Ascending aorta (tissue), 2 donors: Measurements from ENCODE around the gene PDGFA. TPM values are rescaled to one million over a fixed set of nuclear protein-coding genes. Genes with fewer than 3 reads are reported as not detected.
A peak's percentile ranks its signal among the peaks of the same experiment; 100 is the strongest.

ENCODE experiments used
- DNase-seq, 2 donors: peaks; one replicate each; pipeline ENCODE4 v3.0.0-alpha.2; 2019; ENCODE audit warnings: low spot score in 2 of 2
- H3K27ac ChIP-seq, 2 donors: fragments of 200-600 bp; sonication (generic); one replicate each; pipeline ENCODE4 v1.5.1; 2016 to 2017; ENCODE audit warnings: mild to moderate bottlenecking in 1 of 2
- H3K27me3 ChIP-seq: fragments of 200-600 bp; sonication (generic); one replicate; pipeline ENCODE4 v1.5.1; 2017
- H3K36me3 ChIP-seq, 2 donors: fragments of 200-600 bp; sonication (generic); one replicate each; pipeline ENCODE4 v1.5.1; 2016
- H3K4me1 ChIP-seq, 2 donors: fragments of 200-600 bp; sonication (generic); one replicate each; pipeline ENCODE4 v1.5.1; 2016 to 2017; ENCODE audit warnings: mild to moderate bottlenecking in 1 of 2
- H3K4me3 ChIP-seq, 2 donors: fragments of 200-600 bp; sonication (generic); one replicate each; pipeline ENCODE4 v1.5.1; 2016 to 2017; ENCODE audit warnings: mild to moderate bottlenecking in 1 of 2
- H3K9me3 ChIP-seq, 2 donors: fragments of 200-600 bp; sonication (generic); one replicate each; pipeline ENCODE4 v1.5.1; 2016
- intact Hi-C: fragments of 100-400 bp; cut with DNase I; formaldehyde crosslinking; loops from one replicate; pipeline ENCODE4 v1.15.1; 2023
- total RNA-seq: library from RNA; depleted of rRNA; stranded (reverse); fragments of >200 nt; gene quantifications from one replicate; pipeline ENCODE4 v1.1.0, GENCODE V29; 2016
- TF ChIP-seq, protein P1 (sequence below), 3 experiments: fragments of 200-600 bp in 2 of 3; fragments of 450-650 bp in 1 of 3; sonication (generic) in 2 of 3; IDR thresholded peaks; one replicate each; pipeline ENCODE4 v1.5.1; 2016 to 2019; ENCODE audit warnings: antibody characterized with exemption in 3 of 3, mild to moderate bottlenecking in 1 of 3, moderate library complexity in 1 of 3

The PDGFA gene
- total RNA-seq, 1 donor from 2014 or later, result 349 TPM

DNA sequence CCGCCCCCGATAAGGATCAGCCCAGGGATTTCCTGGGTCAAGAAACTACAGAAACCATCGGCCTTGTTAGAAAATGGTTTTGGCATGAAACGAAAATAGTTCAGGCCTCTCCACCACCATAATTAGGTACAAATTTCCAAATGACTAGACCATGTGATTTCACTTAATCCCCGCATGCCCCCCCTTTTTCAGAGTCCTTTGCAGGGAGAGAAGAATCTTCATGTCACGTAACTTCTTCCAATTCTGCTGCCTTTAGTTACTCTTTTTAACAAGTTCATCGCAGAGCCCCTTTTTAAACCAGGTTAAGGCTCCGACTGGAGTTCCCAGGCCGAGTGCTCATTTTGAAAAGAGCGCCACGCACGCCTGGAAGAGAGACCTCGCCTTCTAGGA is 3.4 kb downstream of the PDGFA start:
- Histone ChIP-seq H3K4me3 (peak overlapping the region; percentile 77 to 83), H3K27me3 (no peaks in the 10 kb centered on the region), H3K36me3 (peaks cover 10 to 22% of the 10 kb centered on the region in 2 donors), H3K4me1 (peaks cover 25 to 58% of the 10 kb centered on the region in 2 donors), H3K27ac (peak overlapping the region; percentile 97), H3K9me3 (no peaks in the 10 kb centered on the region)
- DNase-seq, result no peak
- intact Hi-C loops, result loop anchor here (10.0 kb wide), 1 partner anchor 259 kb away; no protein-coding TSS in a partner anchor
- TF ChIP-seq, protein P1, sequence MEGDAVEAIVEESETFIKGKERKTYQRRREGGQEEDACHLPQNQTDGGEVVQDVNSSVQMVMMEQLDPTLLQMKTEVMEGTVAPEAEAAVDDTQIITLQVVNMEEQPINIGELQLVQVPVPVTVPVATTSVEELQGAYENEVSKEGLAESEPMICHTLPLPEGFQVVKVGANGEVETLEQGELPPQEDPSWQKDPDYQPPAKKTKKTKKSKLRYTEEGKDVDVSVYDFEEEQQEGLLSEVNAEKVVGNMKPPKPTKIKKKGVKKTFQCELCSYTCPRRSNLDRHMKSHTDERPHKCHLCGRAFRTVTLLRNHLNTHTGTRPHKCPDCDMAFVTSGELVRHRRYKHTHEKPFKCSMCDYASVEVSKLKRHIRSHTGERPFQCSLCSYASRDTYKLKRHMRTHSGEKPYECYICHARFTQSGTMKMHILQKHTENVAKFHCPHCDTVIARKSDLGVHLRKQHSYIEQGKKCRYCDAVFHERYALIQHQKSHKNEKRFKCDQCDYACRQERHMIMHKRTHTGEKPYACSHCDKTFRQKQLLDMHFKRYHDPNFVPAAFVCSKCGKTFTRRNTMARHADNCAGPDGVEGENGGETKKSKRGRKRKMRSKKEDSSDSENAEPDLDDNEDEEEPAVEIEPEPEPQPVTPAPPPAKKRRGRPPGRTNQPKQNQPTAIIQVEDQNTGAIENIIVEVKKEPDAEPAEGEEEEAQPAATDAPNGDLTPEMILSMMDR (IDR thresholded peaks at IDR 0.05), result no peak

DNA sequence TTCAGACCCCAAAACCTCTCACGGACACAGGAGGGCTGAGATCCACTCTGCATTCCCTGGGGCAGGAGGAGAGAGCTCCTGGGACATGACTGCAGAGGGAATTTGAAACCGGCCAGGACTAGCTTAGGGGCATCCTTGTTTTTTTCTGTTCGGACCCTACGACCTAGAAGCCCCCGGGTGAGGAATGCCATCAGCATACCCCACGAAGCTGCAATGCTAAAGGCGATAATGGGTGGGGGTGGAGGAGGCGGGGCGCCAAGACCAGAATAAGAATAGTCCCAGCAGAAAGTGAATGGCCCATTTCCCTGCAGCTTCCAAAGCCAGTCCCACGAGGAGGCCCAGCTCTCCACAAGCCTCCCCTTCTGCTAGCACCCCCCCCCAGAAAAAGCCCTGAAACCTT is 4.0 kb downstream of the PDGFA start:
- TF ChIP-seq, protein P1 (IDR thresholded peaks at IDR 0.05), result no peak
- intact Hi-C loops, result loop anchor here (2.0 to 10.0 kb wide), 2 partner anchors 259 to 1021 kb away; no protein-coding TSS in a partner anchor
- no peaks in the 10 kb centered on the region for H3K9me3 ChIP-seq
- peak overlapping the region; percentile 97 for H3K27ac ChIP-seq
- peaks cover 10 to 27% of the 10 kb centered on the region in 2 donors for H3K36me3 ChIP-seq
- peak overlapping the region; percentile 77 to 83 for H3K4me3 ChIP-seq
- H3K27me3 ChIP-seq, result no peaks in the 10 kb centered on the region
- DNase-seq, result no peak
- H3K4me1 ChIP-seq, result peaks cover 21 to 55% of the 10 kb centered on the region in 2 donors

DNA sequence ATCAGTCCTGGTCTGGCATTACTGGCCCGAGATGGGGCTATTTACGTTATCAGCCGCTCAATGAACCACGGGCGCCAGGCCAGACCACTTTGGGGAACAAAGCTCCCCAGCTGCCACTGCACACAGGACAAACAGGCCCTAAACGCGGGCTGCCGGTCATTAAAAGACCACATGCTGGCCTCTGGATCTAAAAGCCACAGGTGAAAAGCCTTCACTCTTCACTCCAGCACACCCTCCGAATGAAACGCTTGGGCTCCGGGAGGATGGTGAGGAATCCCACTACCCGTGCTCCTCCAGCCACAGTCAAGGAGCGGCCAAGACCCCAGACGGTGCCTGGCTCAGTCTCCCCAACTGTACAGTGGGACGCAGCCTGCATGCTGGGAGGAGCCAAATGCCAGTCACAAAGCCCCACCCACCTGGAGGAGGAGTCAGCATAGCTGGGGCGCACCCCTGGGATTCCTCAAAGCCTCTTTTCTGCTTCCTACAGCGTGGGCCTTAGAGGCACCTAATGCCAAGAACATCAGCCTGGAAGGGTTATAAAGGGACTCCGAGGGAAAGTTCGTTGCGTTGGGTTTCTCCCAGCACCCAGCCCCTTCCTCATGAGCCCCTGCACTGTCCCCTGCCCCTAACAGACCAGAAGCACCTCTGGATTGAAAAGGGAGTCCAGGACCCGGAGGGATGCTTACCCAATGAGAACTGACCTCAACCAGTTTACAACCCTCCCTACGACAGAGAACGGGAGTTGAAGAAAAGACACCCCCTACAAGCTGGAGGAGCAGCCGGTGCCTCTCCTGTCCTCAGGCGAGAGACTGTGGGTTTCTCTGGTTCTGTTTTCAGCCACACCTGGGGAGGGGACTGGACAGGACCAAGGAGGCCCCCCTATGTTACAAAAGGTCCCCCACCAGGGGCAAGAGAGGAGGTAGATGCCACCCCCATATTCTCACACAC is 4.7 kb downstream of the PDGFA start:
- Histone ChIP-seq H3K9me3 (no peaks in the 10 kb centered on the region), H3K4me1 (peaks cover 16 to 53% of the 10 kb centered on the region in 2 donors), H3K36me3 (peaks cover 14 to 31% of the 10 kb centered on the region in 2 donors), H3K27me3 (no peaks in the 10 kb centered on the region), H3K27ac (peak overlapping the region; percentile 97), H3K4me3 (peak overlapping the region; percentile 77 to 83)
- TF ChIP-seq, protein P1 (IDR thresholded peaks at IDR 0.05), result no peak
- peak in 1 of 2 donors; percentile 84 for DNase-seq
- intact Hi-C loops, result loop anchor here (2.0 to 10.0 kb wide), 4 partner anchors 183 to 1022 kb away; no protein-coding TSS in a partner anchor

DNA sequence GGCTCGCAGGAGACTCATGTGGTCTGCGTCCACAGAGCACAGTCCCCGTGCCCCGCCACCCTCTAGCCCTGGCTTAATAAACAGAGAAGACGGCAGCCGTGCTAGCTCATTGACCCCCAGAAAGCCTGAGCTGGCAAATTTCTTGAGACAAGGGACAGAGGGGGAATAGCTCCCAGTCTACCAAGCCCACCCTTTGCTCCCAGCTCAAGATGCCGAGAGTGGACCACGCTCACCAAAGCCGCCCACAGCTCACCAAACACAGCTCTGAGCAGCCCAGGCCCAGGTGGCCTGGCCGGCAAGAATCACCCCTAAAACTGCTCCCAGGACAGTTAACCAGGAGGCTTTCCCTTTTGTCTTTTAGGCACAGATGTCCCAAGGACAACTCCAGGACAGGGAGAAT is 5.4 kb downstream of the PDGFA start:
- intact Hi-C loops, result loop anchor here (2.0 to 10.0 kb wide), 4 partner anchors 182 to 1023 kb away; no protein-coding TSS in a partner anchor
- Histone ChIP-seq H3K27ac (peak overlapping the region; percentile 97), H3K9me3 (no peaks in the 10 kb centered on the region), H3K4me3 (peak overlapping the region; percentile 77 to 83), H3K4me1 (peaks cover 16 to 53% of the 10 kb centered on the region in 2 donors), H3K27me3 (no peaks in the 10 kb centered on the region), H3K36me3 (peaks cover 20 to 38% of the 10 kb centered on the region in 2 donors)
- TF ChIP-seq, protein P1 (IDR thresholded peaks at IDR 0.05), result no peak
- no peak for DNase-seq

DNA sequence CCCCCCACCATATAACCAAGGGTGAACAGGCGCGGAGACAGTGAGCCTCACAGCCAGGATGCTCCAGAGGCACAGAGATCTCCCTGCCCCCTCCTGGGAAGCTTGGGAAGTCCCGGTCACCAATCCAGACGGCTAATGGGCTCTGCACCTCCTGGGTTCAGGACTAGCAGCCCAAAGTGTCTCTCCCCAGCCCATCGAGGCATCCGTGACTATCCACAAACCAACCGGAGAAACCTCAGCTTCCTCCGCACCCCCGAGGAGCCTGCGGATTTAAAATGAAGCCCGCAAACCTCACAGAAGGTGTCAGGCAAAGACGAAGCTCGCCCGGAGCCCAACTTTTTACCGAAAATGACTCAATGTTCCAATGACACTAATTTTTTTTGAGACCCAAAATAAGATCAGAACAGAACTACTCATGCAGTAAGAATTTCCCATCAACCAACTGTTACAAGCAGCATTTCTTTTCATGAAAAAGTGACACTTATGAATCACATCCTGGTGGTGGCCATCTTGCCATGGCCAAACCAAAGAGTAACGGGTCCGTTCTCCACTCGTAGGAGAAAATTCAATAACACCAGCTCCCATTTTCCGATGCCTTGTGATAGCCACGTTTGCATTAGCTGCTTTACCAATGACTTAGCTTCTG is 6.0 kb downstream of the PDGFA start:
- intact Hi-C loops, result loop anchor here (2.0 to 10.0 kb wide), 4 partner anchors 181 to 1023 kb away; no protein-coding TSS in a partner anchor
- peak overlapping the region; percentile 97 for H3K27ac ChIP-seq
- H3K9me3 ChIP-seq, result no peaks in the 10 kb centered on the region
- peak overlapping the region; percentile 77 to 83 for H3K4me3 ChIP-seq
- H3K4me1 ChIP-seq, result peaks cover 16 to 53% of the 10 kb centered on the region in 2 donors
- TF ChIP-seq, protein P1 (IDR thresholded peaks at IDR 0.05), result no peak
- peaks cover 26 to 44% of the 10 kb centered on the region in 2 donors for H3K36me3 ChIP-seq
- no peaks in the 10 kb centered on the region for H3K27me3 ChIP-seq
- DNase-seq, result no peak
